K562 treated with DMSO at 1 percent for 48 hours (cell line): ENCODE measurements around the gene HLA-DOB. TPM values are rescaled to one million over a fixed set of nuclear protein-coding genes. Genes with fewer than 3 reads are reported as not detected.

Experiments used
- total RNA-seq: library from RNA; unstranded; fragments of 300-600 nt; gene quantifications from 2 replicates; pipeline ENCODE4 v1.2.3, GENCODE V29; 2022; ENCODE audit warnings: low replicate concordance; ENCODE audit errors: extremely low read depth

The HLA-DOB gene
- not detected in 2 replicates for total RNA-seq

DNA sequence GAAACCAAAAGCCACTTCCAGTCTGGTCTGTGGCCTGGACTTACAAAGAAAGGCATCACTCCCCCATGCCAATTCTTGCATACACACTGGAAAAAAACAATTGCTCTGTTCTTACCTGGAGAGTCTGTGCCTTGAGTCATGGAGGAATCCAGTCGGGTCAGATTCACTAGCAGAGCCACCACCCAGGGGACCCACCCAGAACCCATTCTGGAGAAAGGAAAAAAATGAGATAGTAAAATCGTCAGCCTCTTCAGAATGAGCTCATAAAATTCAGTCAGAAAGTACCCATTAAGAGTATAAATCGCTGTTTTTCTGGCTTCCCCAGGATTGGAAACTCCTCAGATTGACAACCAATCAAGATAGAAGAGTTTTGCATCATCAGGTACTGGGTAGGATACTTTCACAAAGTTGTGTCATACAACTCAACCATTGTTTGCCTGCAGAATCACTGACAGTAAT is at the start of gene HLA-DOB:
Gene HLA-DOB, minus strand, starts transcription at position 257 of the 459 bp plus-strand sequence. Its CDS starts 51 bp downstream, at position 206.

DNA sequence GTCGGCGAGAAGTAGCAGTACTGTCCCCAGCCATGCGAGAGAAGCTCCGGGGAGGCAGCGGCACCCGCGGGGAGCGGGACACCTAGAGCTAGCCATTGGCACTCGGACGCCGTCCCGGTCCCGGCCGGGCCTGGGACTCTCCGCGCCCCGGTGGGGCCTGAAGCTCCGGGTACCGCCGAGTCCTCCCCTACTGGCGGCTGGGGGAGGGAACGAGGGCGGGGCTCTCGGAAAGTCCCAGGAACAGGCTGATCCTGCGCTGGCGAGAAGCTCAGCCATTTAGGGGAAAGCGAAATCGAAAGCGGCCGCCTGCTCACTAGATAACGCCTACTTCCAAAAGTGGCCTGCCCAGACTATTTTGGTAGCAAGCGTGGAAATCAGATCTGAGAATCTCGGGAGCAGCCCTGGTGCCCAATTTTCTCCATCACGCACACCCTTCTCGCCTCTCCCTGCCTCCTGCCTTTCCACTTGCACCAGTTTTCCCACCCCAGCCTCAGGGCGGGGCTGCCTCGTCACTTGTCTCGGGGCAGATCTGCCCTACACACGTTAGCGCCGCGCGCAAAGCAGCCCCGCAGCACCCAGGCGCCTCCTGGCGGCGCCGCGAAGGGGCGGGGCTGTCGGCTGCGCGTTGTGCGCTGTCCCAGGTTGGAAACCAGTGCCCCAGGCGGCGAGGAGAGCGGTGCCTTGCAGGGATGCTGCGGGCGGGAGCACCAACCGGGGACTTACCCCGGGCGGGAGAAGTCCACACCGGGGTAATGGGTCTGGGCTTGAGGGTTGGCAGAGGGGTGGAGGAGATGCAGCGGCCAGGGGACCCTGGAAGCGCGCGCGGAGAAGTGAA is 37.0 kb upstream of the HLA-DOB start, which contains the start of the genes PSMB9 and TAP1:
Gene PSMB9, plus strand, starts transcription at position 652 of the 835 bp plus-strand sequence. Its CDS starts 38 bp downstream, at position 690.
Gene TAP1, minus strand, starts transcription at position 164 of the 835 bp plus-strand sequence. Its CDS starts 68 bp downstream, at position 96.

GRCh38 chr6:32843979-32844838 is 27.4 kb upstream of the HLA-DOB start, which contains the start of gene PSMB8:
TSS of gene PSMB8 (minus strand) at chr6:32844047. CDS start at chr6:32843996, 51 bp downstream.

DNA sequence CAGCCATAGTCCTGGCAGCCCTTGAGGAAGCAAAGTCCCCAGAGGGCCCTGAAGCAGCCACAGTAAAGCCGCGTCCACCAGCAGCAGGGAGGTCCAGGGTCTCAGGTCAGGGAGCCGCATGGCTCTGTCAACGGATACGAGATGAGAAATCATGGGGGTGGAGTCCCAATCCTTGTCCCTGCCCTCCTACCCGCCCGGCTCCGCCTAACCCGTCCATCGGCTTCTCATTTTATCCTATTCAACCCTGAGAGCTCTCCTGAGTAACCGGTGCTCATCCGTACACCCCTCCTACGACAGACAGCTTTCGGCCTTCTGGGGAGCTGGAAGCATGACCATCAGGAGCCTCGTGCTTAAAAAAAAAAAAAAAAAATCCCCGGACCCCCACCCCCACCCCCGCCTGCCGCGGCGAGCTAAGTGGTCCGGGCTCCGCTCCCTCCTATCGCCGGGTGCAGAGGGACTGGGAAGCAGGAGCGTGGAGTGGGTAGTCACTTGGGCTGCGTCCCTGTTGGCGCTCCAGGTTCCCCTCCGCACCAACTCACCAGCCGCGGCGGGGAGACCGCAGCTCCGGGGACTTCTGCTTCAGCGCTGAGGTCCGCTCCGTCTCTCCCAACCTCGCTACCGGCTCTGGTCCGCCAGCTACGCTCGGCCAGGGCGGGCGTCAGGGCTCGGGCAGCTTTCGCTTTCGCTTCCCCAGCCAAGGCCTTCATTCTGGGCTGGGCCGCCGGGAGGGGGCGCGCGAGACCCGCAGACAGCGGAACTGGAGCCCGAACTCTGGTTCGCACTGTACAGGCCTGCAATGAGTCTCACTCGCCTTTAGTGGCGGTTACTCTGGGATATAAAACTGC is 21.5 kb upstream of the HLA-DOB start, which contains the start of gene TAP2:
Gene TAP2, minus strand, starts transcription at position 626 of the 845 bp plus-strand sequence. Its CDS starts 506 bp downstream, at position 120.

DNA sequence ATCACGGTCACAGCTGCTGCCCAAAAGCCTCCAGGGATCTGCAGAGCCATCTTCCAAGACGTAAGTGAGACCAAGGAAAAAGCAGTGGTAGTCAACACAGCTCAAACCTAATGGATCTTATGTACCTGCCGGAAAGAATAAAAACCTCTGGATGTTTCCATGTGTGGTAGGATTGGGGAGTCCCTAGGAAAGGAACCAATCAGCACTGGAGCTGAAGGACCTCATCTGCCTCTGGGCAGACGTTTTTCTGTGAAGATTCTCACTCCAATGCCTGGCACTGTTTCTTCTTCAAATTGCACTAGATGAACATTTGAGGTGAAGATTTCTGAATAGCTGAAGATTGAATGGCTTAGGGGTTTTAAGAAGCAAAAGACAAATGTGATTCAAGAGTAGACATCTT is 53.4 kb downstream of the HLA-DOB start, which contains the start of gene HLA-DQB2:
Gene HLA-DQB2, minus strand, starts transcription at position 112 of the 400 bp plus-strand sequence. Its CDS starts 62 bp downstream, at position 50.

Other genes with a start within 250 kb of the HLA-DOB start
- not detected in 2 replicates for gene HLA-DRB1, start 227.2 kb downstream of the HLA-DOB start, total RNA-seq
- gene HLA-DQA1, start 179.6 kb downstream of the HLA-DOB start, total RNA-seq: not detected in 2 replicates
- not detected in 2 replicates for gene HLA-DQB1, start 150.3 kb downstream of the HLA-DOB start, total RNA-seq
- gene HLA-DQA2, start 75.6 kb downstream of the HLA-DOB start, total RNA-seq: not detected in 2 replicates
- gene HLA-DQB2, start 53.5 kb downstream of the HLA-DOB start, total RNA-seq: not detected in 2 replicates
- not detected in 2 replicates for gene TAP2, start 21.7 kb upstream of the HLA-DOB start, total RNA-seq
- gene PSMB8, start 27.0 kb upstream of the HLA-DOB start, total RNA-seq: not detected in 2 replicates
- gene TAP1, start 36.7 kb upstream of the HLA-DOB start, total RNA-seq: not detected in 2 replicates
- gene PSMB9, start 37.2 kb upstream of the HLA-DOB start, total RNA-seq: not detected in 2 replicates
- not detected in 2 replicates for gene HLA-DMB, start 124.0 kb upstream of the HLA-DOB start, total RNA-seq
- not detected in 2 replicates for gene HLA-DMA, start 136.1 kb upstream of the HLA-DOB start, total RNA-seq
- not detected in 2 replicates for gene BRD2, start 151.6 kb upstream of the HLA-DOB start, total RNA-seq
- not detected in 2 replicates for gene HLA-DOA, start 192.6 kb upstream of the HLA-DOB start, total RNA-seq